HS-5 (cell line): ENCODE results near the gene MIOX.
"Not testable (repeated sequence)": the region's sequence is repeated elsewhere in the genome, so short reads cannot be mapped to it uniquely, and the experiment has no call there.

Experiments
- DNase-seq: peaks from one replicate; pipeline ENCODE4 v3.0.0-alpha.2; 2012; ENCODE audit warnings: low read depth

MIOX gene

GRCh38 chr22:50529897-50530579, 43.4 kb downstream of the MIOX start, which contains the start of gene TYMP:
Gene TYMP (minus strand): TSS chr22:50530012. CDS start chr22:50529709, 303 bp downstream.
- DNase-seq = no peak

- no peak for DNase-seq
Measured at GRCh38 chr22:50530580-50530876, 43.9 kb downstream of the MIOX start.

- DNase-seq = no peak
Measured at GRCh38 chr22:50530877-50531545, 44.4 kb downstream of the MIOX start.

GRCh38 chr22:50531546-50531961, 44.9 kb downstream of the MIOX start:
- no peak for DNase-seq

- DNase-seq = no peak
Measured at GRCh38 chr22:50531962-50532674, 45.5 kb downstream of the MIOX start.

GRCh38 chr22:50532824-50533796, 46.5 kb downstream of the MIOX start:
- no peak for DNase-seq

- not testable (repeated sequence) for DNase-seq
Measured at GRCh38 chr22:50533856-50534711, 47.4 kb downstream of the MIOX start.

GRCh38 chr22:50535113-50535512, 48.5 kb downstream of the MIOX start:
- no peak for DNase-seq

GRCh38 chr22:50536226-50536625, 49.6 kb downstream of the MIOX start:
- no peak for DNase-seq

GRCh38 chr22:50537765-50538164, 51.1 kb downstream of the MIOX start:
- DNase-seq = no peak
